HCT116 (cell line): Measurements from ENCODE around the gene MLXIPL.

ENCODE experiments used
- CEBPB ChIP-seq: IDR thresholded peaks from 2 replicates; pipeline ENCODE4 v1.6.1; 2012; ENCODE audit warnings: low read depth
- EGR1 ChIP-seq: IDR thresholded peaks from 2 replicates; pipeline ENCODE4 v1.6.1; 2012; ENCODE audit warnings: low read depth
- EZH2 ChIP-seq: fragments of 200-600 bp; sonication (generic); IDR thresholded peaks from 2 replicates; pipeline ENCODE4 v1.6.1; 2017; ENCODE audit warnings: antibody characterized with exemption, mixed run types
- POLR2AphosphoS5 ChIP-seq: IDR thresholded peaks from 2 replicates; pipeline ENCODE4 v1.6.1; 2011; ENCODE audit warnings: mild to moderate bottlenecking, low read depth, low read length, moderate library complexity
- TF ChIP-seq, protein P1 (sequence below), 3 experiments: fragments of 200-600 bp in 1 of 3; sonication (generic) in 1 of 3; IDR thresholded peaks in 2 of 3; conservative IDR thresholded peaks in 1 of 3; 2 replicates each; pipeline ENCODE4 v1.5.1; 2012 to 2017; ENCODE audit warnings: low read depth in 2 of 3, low read length in 2 of 3, antibody characterized with exemption in 1 of 3, borderline replicate concordance in 1 of 3, control low read depth in 1 of 3, mild to moderate bottlenecking in 1 of 3, mixed read lengths in 1 of 3, mixed run types in 1 of 3, moderate library complexity in 1 of 3; ENCODE audit not compliant: insufficient read depth in 1 of 3
- TF ChIP-seq, protein P2 (sequence below): IDR thresholded peaks from 2 replicates; pipeline ENCODE4 v1.6.1; 2012; ENCODE audit warnings: low read depth

DNA sequence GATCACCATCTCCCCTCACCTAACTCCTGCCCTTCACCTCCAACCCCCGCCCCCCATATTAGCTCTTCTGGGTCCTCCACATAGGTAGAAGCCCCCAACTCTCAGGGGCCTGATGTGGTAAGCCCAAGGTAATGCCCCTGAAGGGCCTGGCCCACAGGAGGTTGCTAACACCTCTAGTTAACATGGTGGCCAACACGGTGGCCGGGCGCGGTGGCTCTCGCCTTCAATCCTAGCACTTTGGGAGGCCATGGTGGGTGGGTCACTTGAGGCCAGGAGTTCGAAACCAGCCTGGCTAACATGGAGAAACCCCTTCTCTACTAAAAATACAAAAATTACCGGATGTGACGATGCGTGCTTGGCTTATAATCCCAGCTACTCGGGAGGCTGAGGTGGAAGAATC is 954 bp upstream of the MLXIPL start:
- TF ChIP-seq, protein P1, sequence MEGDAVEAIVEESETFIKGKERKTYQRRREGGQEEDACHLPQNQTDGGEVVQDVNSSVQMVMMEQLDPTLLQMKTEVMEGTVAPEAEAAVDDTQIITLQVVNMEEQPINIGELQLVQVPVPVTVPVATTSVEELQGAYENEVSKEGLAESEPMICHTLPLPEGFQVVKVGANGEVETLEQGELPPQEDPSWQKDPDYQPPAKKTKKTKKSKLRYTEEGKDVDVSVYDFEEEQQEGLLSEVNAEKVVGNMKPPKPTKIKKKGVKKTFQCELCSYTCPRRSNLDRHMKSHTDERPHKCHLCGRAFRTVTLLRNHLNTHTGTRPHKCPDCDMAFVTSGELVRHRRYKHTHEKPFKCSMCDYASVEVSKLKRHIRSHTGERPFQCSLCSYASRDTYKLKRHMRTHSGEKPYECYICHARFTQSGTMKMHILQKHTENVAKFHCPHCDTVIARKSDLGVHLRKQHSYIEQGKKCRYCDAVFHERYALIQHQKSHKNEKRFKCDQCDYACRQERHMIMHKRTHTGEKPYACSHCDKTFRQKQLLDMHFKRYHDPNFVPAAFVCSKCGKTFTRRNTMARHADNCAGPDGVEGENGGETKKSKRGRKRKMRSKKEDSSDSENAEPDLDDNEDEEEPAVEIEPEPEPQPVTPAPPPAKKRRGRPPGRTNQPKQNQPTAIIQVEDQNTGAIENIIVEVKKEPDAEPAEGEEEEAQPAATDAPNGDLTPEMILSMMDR (IDR thresholded peaks at IDR 0.05 in 2 of 3, conservative IDR thresholded peaks at IDR 0.05 in 1 of 3; ENCODE audit: borderline replicate concordance in 1 of 3, insufficient read depth in 1 of 3, low read depth in 2 of 3, low read length in 2 of 3), result no peak
- TF ChIP-seq EZH2 (no peak), CEBPB (no peak), POLR2AphosphoS5 (no peak), EGR1 (no peak)
- TF ChIP-seq, protein P2, sequence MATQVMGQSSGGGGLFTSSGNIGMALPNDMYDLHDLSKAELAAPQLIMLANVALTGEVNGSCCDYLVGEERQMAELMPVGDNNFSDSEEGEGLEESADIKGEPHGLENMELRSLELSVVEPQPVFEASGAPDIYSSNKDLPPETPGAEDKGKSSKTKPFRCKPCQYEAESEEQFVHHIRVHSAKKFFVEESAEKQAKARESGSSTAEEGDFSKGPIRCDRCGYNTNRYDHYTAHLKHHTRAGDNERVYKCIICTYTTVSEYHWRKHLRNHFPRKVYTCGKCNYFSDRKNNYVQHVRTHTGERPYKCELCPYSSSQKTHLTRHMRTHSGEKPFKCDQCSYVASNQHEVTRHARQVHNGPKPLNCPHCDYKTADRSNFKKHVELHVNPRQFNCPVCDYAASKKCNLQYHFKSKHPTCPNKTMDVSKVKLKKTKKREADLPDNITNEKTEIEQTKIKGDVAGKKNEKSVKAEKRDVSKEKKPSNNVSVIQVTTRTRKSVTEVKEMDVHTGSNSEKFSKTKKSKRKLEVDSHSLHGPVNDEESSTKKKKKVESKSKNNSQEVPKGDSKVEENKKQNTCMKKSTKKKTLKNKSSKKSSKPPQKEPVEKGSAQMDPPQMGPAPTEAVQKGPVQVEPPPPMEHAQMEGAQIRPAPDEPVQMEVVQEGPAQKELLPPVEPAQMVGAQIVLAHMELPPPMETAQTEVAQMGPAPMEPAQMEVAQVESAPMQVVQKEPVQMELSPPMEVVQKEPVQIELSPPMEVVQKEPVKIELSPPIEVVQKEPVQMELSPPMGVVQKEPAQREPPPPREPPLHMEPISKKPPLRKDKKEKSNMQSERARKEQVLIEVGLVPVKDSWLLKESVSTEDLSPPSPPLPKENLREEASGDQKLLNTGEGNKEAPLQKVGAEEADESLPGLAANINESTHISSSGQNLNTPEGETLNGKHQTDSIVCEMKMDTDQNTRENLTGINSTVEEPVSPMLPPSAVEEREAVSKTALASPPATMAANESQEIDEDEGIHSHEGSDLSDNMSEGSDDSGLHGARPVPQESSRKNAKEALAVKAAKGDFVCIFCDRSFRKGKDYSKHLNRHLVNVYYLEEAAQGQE, result no peak
